ENCODE measurements around the gene MAP4K3.

Gene MAP4K3

DNA sequence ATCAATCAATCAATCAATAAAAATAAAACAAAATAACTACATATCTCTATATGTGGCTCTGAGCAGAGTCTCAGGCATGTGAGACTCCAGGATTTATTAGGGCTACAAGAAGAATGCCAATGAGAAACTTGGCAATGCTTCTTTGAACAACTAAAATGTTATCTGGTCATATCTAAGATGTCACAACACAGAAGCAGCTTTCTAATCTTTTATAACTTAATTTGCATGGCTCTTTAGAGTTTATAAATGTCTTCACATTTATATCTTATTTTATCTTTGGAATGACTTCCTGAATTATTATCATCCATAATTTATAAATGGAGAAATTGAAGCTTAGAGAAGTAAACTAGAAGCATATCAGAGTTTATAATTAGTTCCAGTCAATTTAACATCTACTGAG lies 14.9 kb upstream of the MAP4K3 start:
- TF ChIP-seq, protein P1, sequence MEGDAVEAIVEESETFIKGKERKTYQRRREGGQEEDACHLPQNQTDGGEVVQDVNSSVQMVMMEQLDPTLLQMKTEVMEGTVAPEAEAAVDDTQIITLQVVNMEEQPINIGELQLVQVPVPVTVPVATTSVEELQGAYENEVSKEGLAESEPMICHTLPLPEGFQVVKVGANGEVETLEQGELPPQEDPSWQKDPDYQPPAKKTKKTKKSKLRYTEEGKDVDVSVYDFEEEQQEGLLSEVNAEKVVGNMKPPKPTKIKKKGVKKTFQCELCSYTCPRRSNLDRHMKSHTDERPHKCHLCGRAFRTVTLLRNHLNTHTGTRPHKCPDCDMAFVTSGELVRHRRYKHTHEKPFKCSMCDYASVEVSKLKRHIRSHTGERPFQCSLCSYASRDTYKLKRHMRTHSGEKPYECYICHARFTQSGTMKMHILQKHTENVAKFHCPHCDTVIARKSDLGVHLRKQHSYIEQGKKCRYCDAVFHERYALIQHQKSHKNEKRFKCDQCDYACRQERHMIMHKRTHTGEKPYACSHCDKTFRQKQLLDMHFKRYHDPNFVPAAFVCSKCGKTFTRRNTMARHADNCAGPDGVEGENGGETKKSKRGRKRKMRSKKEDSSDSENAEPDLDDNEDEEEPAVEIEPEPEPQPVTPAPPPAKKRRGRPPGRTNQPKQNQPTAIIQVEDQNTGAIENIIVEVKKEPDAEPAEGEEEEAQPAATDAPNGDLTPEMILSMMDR (IDR thresholded peaks at IDR 0.05; ENCODE audit: low read depth, low read length) = no peak
- TF ChIP-seq MYC (IDR thresholded peaks at IDR 0.05; ENCODE audit: low read depth, low read length) (no peak), POLR2A (IDR thresholded peaks at IDR 0.05; ENCODE audit: extremely low read depth, insufficient read length) (no peak)
- TF ChIP-seq, protein P2, sequence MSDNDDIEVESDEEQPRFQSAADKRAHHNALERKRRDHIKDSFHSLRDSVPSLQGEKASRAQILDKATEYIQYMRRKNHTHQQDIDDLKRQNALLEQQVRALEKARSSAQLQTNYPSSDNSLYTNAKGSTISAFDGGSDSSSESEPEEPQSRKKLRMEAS (IDR thresholded peaks at IDR 0.05; ENCODE audit: low read depth, low read length) = no peak
- DNase-seq (ENCODE audit: low read depth) = no peak
- no peak overlapping the region for H3K4me3 ChIP-seq (ENCODE audit: low read depth, low read length)

- no peak for DNase-seq (ENCODE audit: low read depth)
- H3K4me3 ChIP-seq (ENCODE audit: low read depth, low read length) = no peak overlapping the region
- TF ChIP-seq MYC (IDR thresholded peaks at IDR 0.05; ENCODE audit: low read depth, low read length) = no peak
- TF ChIP-seq, protein P1 (IDR thresholded peaks at IDR 0.05; ENCODE audit: low read depth, low read length) = no peak
- TF ChIP-seq, protein P2 (IDR thresholded peaks at IDR 0.05; ENCODE audit: low read depth, low read length) = no peak
- TF ChIP-seq POLR2A (IDR thresholded peaks at IDR 0.05; ENCODE audit: extremely low read depth, insufficient read length) = no peak
Measured at GRCh38 chr2:39448169-39448502, 11.1 kb upstream of the MAP4K3 start.

DNA sequence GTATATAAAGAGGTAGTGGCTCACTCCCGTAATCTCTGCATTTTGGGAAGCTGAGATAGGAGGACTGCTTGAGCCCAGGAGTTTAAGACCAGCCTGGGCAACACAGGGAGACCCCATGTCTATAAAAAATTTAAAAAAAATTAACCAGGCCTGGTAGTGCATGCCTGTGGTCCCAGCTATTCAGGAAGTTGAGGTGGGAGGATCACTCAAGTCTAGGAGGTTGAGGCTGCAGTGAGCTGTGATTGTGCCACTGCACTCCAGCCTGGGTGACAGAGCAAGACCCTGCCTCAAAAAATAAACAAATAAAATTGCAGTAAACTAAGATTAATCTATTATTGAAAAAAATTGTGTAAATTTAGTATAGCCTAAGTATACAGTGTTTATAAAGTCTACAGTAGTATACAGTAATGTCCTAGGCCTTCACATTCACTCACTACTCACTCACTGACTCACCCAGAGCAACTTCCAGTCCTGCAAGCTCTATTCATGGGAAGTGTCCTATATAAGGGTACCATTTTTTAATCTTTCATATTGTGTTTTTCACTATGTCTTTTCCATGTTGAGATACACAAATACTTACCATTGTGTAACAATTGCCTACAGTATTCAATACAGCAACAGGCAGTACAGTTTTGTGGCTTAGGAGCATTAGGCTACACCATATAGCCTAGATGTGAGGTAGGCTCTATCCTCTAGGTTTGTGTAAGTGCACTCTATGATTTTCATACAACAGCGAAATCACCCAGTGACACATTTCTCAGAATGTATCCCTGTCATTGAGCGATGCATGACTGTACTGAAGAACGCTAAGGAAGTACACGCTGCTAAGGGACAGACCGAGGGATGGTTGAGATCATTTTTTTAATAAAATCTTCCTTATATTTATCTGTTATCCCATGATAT lies 10.4 kb upstream of the MAP4K3 start:
- TF ChIP-seq, protein P1 (IDR thresholded peaks at IDR 0.05; ENCODE audit: low read depth, low read length) = no peak
- no peak for TF ChIP-seq POLR2A (IDR thresholded peaks at IDR 0.05; ENCODE audit: extremely low read depth, insufficient read length)
- TF ChIP-seq, protein P2 (IDR thresholded peaks at IDR 0.05; ENCODE audit: low read depth, low read length) = no peak
- no peak for TF ChIP-seq MYC (IDR thresholded peaks at IDR 0.05; ENCODE audit: low read depth, low read length)
- H3K4me3 ChIP-seq (ENCODE audit: low read depth, low read length) = no peak overlapping the region
- DNase-seq (ENCODE audit: low read depth) = no peak

- DNase-seq (ENCODE audit: low read depth) = no peak
- H3K4me3 ChIP-seq (ENCODE audit: low read depth, low read length) = no peak overlapping the region
- TF ChIP-seq MYC (IDR thresholded peaks at IDR 0.05; ENCODE audit: low read depth, low read length) = no peak
- no peak for TF ChIP-seq POLR2A (IDR thresholded peaks at IDR 0.05; ENCODE audit: extremely low read depth, insufficient read length)
- TF ChIP-seq, protein P2 (IDR thresholded peaks at IDR 0.05; ENCODE audit: low read depth, low read length) = no peak
- TF ChIP-seq, protein P1 (IDR thresholded peaks at IDR 0.05; ENCODE audit: low read depth, low read length) = no peak
Measured at GRCh38 chr2:39445934-39446333, 8.8 kb upstream of the MAP4K3 start.

- TF ChIP-seq, protein P1 (IDR thresholded peaks at IDR 0.05; ENCODE audit: low read depth, low read length) = no peak
- no peak for TF ChIP-seq MYC (IDR thresholded peaks at IDR 0.05; ENCODE audit: low read depth, low read length)
- TF ChIP-seq POLR2A (IDR thresholded peaks at IDR 0.05; ENCODE audit: extremely low read depth, insufficient read length) = no peak
- TF ChIP-seq, protein P2 (IDR thresholded peaks at IDR 0.05; ENCODE audit: low read depth, low read length) = no peak
Measured at GRCh38 chr2:39443009-39443408, 5.9 kb upstream of the MAP4K3 start.

More at GRCh38 chr2:39443009-39443408, 5.9 kb upstream of the MAP4K3 start:
- no peak for DNase-seq (ENCODE audit: low read depth)
- H3K4me3 ChIP-seq (ENCODE audit: low read depth, low read length) = no peak overlapping the region
